HG03521 (cell line): Measurements from ENCODE around the gene CALCB.
"Not testable (repeated sequence)": the region's sequence is repeated elsewhere in the genome, so short reads cannot be mapped to it uniquely, and the experiment has no call there.

Source experiments
- ATAC-seq: cut with Tn5 transposase; IDR thresholded peaks from one replicate; pipeline ENCODE4 v1.9.1; 2021; ENCODE audit warnings: mild to moderate bottlenecking, moderate library complexity; ENCODE audit not compliant: unreplicated experiment

The CALCB gene

GRCh38 chr11:15073361-15074205, at the start of gene CALCB:
Gene CALCB, plus strand, starts transcription at chr11:15073593. Its CDS starts 1,126 bp downstream, at chr11:15074719.
- ATAC-seq, result no peak

GRCh38 chr11:15027011-15027410, 46.4 kb upstream of the CALCB start:
- ATAC-seq, result no peak

- no peak for ATAC-seq
These were observed 45.4 kb upstream of the CALCB start for GRCh38 chr11:15027956-15028355.

- ATAC-seq, result no peak
These were observed 45.0 kb upstream of the CALCB start for GRCh38 chr11:15028379-15028778.

GRCh38 chr11:15031945-15032344, 41.4 kb upstream of the CALCB start:
- not testable (repeated sequence) for ATAC-seq

GRCh38 chr11:15034687-15035267, 38.6 kb upstream of the CALCB start:
- no peak for ATAC-seq

- ATAC-seq, result no peak
These were observed 38.1 kb upstream of the CALCB start for GRCh38 chr11:15035283-15035682.

GRCh38 chr11:15038963-15039362, 34.4 kb upstream of the CALCB start:
- no peak for ATAC-seq

- ATAC-seq, result no peak
These were observed 28.2 kb upstream of the CALCB start for GRCh38 chr11:15045209-15045608.

- ATAC-seq, result no peak
These were observed 27.5 kb upstream of the CALCB start for GRCh38 chr11:15045891-15046290.

GRCh38 chr11:15046673-15047072, 26.7 kb upstream of the CALCB start:
- ATAC-seq, result not testable (repeated sequence)

GRCh38 chr11:15048616-15049015, 24.8 kb upstream of the CALCB start:
- ATAC-seq, result no peak

GRCh38 chr11:15053191-15053685, 20.2 kb upstream of the CALCB start:
- ATAC-seq, result no peak

- no peak for ATAC-seq
These were observed 17.6 kb upstream of the CALCB start for GRCh38 chr11:15055620-15056356.

GRCh38 chr11:15057329-15057728, 16.1 kb upstream of the CALCB start:
- no peak for ATAC-seq

- no peak for ATAC-seq
These were observed 14.1 kb upstream of the CALCB start for GRCh38 chr11:15059132-15059915.

GRCh38 chr11:15062599-15062998, 10.8 kb upstream of the CALCB start:
- ATAC-seq, result no peak

- ATAC-seq, result not testable (repeated sequence)
These were observed 3.6 kb upstream of the CALCB start for GRCh38 chr11:15069751-15070150.

GRCh38 chr11:15071556-15072255, 1.7 kb upstream of the CALCB start:
- no peak for ATAC-seq

GRCh38 chr11:15072551-15073143, 746 bp upstream of the CALCB start:
- no peak for ATAC-seq
